DLD1 (cell line): ENCODE measurements around the gene SSH2.
"Not testable (repeated sequence)": the region's sequence is repeated elsewhere in the genome, so short reads cannot be mapped to it uniquely, and the experiment has no call there.

Experiments
- in situ Hi-C: cut with HindIII; loops from 2 replicates; pipeline ENCODE4 v1.10.0; 2017; ENCODE audit warnings: low sequenced_read_pairs

The SSH2 gene

DNA sequence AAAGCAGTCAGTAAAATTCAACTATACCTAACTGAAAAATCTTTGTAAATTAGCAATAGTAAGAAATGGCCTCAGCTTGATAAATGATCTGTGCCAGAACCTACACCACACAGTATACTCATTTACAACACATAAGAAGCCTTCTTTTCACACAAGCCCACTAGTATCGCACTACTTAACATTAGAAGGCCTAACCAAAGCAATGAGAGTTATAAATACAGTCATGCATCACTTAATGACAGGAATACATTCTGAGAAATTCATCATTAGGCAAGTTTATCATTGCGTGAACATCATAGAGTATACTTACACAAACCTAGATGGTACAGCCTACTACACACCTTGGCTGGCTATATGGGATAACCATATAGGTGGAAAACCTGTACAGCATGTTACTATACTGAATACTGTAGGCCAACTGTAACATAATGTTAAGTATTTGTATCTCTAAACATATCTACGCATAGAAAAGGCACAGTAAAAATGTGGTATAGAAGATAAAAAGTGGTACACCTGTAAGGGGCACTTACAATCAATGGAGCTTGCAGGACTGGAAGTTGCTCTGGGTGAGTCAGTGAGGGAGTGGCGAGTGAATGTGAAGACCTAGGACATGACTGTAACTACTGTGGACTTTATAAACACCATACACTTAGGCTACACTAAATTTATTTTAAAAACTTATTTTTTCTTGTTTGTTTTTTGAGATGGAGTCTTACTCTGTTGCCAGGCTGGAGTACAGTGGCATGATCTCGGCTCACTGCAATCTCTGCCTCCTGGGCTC lies 180.8 kb downstream of the SSH2 start:
- in situ Hi-C loops = no loop called here

DNA sequence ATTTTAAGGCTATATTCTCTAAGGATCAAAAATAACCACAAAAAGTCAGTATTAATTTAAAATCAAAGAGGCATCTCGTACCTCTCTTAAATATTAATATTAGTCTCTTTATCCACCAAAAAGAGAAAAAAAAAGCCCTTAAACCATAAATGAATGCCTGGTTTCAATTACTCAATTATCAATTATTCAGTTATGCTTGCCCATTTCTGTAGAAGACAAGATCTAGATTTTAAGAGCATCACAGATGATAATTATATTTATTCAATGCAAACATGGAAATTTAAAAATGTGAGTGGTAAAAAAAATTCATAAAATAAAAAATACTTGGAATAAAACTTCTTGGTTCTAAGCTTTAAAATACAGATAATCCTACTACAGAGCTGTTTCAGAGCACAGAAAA lies 181.6 kb downstream of the SSH2 start:
- in situ Hi-C loops = no loop called here

DNA sequence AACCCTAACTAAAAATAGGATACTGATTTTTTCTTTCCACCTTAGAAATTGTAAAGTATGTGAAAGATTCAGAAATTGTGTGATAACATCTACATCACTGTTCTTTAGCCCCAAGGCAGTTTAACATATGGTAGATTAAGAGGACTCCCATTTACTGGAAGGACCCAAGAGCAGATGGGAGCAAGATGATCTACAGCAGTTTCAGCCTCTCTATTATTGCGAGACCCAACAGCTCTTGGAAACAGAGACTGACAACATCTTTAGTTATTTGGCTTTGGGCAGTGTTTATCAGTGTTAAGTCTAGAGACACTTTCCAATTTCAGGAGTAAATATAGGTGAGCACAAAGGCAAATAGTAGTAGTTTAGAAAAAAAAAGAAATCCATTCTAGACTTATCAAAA lies 182.4 kb downstream of the SSH2 start:
- in situ Hi-C loops = no loop called here

DNA sequence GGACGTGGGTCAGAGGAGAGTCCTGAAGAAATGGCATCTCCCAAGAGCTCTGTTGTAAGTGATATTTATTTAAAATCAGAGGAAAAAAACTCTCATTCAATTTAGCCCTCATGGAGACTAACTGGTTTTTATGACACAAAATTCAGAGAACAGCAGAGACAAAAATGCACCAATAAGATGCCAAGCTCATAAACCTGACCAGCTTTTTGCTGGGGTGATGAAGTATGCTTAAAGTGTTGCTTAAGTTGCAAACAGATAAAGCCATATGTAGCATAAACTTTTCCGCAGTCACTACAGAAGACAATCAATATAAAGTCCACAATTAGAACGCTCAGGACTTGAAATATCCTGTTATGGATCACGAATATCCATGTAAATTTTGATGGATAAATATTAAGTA lies 183.4 kb downstream of the SSH2 start:
- in situ Hi-C loops = no loop called here

DNA sequence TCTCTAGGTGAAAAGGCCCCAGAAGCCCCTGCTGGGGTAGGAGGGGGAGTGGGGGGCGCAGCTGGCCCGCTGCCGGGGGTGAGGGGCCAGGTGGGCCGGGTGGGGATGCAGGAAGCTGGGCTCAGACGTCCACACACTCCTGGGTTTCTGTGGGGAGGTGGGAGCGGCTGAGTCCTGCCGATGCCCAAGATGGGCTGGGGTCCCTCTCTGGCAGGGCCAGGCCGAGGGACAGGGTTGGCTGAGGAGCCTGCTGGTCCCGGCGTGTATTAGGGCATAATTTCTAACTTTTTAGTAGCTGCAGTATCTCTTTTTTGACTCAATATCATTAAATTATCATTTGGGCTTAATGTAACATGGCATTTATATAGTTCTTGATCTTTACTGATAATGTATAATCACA lies 185.9 kb downstream of the SSH2 start:
- in situ Hi-C loops = no loop called here

DNA sequence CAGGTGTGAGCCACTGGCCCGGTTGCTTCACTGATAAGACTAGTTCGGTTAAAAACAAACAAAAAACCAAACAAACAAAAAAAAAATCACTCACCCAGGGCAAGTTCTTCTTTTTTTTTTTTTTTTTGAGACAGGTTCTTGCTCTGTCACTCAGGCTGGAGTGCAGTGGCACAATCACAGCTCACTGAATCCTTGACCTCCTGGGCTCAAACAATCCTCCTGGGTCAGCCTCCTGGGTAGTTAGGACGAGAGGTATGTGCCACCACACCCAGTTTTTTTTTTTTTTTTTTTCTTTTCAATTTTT lies 187.9 kb downstream of the SSH2 start:
- in situ Hi-C loops = no loop called here

DNA sequence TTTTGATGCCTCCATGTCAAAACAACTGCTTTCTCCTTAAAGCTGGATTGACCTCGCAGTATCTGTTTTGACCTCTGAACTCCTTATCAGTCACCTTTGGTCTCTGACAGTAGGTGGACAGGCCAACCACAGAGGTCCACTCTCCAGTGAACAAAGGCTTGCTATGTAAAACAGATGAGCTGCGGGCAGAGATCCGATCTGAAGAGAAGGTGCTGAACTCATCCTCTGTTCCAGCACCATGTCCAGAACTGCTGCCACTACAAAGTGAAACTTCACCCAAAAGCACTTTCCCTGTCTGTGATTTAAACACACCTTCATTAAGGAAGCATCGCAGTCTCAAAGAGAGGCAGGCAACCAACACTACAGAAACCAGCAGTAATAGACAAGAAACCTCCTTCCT lies 190.0 kb downstream of the SSH2 start:
- in situ Hi-C loops = no loop called here

DNA sequence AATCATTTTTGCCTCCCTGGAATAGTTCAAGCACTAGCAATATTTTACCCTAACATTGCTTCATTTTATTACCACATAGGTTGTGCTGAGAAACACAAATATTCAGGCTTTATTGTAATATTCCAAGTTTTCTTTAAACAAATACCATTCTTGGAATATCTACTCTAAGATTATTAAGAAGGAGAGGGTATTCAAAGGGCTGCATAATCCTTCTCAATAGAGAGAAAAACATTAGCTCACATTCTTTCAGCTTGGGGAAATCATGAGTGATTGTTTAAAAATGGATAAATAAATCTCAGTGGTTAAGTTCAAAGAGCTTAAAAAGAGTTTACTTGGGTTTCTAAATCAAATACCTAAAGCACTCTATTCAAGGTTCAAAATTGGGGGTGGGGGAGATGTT lies 195.4 kb downstream of the SSH2 start:
- in situ Hi-C loops = no loop called here

DNA sequence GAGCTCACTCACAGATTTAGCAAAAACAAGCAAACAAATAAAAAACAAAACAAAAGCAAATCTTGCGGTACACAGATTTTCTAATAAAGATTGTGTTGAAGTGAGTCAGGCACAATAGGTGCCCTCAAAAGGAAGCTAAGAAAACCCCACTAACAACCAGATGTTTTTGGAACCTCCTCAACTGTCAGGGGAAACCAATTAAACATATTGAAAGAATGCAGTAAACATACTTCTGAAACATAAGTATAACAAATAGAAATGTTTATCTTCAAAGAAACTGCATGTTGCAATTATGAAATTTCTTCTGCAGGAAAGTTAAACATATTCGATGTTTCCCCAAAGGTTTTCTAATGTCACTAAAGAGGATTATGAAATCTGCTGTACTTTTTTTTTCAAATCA lies 196.9 kb downstream of the SSH2 start:
- in situ Hi-C loops = no loop called here

DNA sequence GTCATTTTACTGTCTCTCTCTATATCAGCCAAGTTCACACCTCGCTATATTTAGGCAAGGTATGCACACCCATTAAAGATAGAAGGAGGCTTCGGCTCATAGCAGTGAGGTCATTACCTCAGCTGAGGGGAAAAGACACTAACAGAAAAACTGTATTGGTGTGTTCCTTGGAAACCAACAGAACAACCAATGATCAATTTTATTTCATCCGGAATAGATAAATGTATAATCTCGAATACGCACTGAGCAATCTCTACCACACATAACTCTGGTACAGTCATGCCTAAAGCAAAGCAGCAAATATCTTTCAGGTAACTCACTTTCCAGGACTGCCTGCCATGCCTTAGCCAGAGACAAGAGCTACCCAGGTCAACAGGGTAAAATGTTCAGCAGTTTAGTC lies 197.4 kb downstream of the SSH2 start:
- in situ Hi-C loops = no loop called here

DNA sequence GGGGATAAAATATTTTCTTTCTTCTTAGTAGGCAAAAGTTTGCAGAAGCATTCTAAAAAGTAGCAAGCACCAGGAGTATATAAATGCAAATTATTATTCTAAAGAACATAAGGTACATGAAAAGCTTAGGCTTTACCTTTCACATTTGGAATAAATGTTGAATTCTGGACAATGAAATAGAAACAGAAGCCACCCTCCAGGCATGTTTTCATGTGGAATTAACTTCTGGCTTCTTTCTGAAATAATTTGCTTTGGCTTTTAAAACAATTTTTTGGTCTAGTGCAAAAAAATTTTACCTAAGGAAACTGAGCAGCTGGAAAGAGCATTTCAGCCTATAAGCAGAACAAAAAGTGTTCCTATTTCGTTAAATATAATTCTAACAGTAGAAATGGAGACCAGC lies 197.8 kb downstream of the SSH2 start:
- in situ Hi-C loops = no loop called here

DNA sequence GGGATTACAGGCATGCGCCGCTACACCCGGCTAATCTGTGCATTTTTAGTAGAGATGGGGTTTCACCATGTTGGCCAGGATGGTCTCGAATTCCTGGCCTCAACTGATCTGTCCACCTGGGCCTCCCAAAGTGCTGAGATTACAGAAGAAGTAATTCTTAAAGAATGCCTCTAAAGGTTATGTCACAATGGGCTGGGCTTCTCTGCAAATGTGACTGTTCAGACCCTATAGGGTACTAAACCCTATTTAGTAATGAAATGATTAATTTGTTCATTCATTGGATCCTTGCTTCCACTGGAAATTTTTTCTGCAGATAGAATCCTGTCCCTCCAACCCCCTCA lies 198.5 kb downstream of the SSH2 start:
- in situ Hi-C loops = no loop called here

DNA sequence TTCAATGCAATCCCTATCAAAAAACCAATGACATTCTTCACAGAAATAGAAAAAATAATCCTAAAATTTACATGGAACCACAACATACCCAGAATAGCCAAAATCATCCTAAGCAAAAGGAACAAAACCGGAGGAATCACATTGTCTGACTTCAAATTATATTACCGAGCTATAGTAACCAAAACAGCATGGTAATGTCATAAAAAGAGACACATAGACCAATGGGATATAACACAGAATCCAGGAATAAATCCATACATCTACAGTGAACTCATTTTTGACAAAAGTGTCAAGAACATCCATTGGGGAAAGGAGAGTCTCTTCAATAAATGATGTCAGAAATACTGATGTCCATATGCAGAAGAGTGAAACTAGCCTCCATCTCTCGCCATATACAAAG lies 201.5 kb downstream of the SSH2 start:
- in situ Hi-C loops = no loop called here

DNA sequence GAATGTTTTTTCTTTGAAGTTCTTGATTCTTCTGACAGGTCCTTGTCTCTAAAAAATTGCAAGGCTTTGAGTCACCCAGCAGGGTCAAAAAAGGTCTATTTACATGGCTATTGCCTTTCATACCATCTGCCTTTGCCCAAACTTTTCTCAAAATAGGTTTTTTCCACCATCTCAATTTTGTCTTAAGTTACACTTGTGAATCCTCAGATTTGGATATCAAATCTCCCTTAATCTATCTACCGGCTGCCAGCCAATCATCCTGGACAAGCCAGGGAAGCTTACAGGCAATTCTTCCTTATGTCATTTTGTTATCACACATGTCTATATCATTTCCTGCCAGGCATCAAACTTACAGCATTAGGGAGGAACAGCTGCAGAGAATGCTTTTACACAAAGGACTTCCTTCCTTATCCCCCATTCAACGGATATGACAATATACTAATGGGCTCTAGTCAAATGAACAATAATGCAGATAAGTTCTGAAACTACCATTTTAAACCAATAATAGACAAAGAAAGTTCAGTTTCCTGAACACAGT lies 203.2 kb downstream of the SSH2 start:
- in situ Hi-C loops = no loop called here

DNA sequence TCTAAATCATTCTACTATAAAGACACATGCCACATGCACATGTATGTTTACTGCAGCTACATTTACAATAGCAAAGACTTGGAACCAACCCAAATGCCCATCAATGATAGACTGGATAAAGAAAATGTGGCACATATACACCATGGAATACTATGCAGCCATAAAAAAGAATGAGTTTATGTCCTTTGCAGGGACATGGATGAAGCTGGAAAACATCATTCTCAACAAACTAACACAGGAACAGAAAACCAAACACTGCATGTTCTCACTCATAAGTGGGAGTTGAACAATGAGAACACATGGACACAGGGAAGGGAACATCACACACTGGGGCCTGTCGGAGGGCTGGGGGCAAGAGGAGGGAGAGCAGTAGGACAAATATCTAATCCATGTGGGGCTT lies 204.6 kb downstream of the SSH2 start:
- in situ Hi-C loops = not testable (repeated sequence)

DNA sequence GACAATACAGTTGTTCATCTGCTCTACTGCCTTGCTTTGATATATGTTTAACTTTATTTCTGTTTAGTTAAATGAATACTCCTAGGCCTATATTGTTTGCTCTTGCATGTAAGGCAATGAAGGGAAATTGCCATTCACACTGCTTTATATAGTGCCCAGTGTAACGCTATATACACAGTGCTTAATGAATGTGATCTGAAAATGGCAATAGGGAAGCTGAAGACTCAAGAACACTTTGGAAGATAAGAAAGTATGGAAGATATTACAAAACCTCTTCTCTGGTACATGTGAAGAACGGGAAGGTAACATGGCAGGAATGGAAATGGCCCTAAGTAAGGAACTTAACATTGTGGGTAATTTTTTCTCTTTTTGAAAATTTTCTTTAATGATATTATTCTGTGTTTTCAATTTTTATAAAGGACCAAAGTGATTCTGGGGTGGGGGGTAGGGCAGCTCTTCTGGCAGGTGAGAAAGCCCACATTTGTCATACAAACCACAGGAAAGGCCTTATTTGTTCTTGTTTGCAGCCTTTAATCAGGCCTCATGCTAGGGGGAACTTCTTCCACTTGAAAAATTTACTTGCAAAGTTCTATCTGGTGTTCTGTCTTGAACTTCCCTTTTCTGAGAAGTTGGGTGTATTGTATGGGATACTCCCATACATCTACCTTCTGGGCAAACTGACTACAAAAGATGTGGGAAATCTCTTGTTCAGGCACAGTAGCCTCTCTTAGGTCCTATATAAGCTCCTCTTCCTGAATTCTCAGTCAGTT lies 206.6 kb downstream of the SSH2 start:
- in situ Hi-C loops = no loop called here

DNA sequence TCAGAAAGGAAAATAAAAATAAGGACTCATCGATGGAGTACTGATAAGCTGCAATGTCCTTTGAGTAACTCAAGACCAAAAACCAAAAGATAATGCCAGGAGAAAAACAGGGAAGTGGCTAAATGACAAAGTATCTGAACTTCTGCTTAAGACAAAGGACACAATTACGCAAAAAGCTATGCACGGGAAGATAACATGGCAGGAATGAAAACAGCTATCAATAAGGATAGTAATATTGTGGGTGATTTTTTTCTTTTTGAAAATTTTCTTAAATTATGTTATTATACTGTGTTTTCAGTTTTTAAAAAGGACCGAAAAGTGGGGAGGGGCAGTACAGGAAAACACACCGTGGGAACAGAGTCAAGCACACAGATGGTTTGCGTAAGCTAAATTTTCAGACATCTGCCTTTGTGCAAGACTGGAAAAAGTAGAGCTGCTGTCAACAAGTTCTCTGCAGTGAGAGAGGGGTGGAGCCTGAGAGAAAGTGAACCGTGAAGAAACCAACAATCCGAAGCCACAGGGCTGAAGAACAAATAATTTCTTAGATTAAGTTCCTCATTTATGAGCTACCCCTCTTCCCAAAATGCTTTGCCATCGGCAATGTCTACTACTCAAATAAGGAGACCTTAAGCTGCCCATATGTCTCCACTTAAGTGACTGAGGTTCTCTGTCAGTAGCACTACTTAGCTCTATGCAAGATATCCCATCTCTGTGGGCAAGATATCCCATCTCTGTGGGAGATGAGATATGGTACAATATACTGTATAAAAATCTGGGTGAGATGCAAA lies 207.4 kb downstream of the SSH2 start:
- in situ Hi-C loops = no loop called here

DNA sequence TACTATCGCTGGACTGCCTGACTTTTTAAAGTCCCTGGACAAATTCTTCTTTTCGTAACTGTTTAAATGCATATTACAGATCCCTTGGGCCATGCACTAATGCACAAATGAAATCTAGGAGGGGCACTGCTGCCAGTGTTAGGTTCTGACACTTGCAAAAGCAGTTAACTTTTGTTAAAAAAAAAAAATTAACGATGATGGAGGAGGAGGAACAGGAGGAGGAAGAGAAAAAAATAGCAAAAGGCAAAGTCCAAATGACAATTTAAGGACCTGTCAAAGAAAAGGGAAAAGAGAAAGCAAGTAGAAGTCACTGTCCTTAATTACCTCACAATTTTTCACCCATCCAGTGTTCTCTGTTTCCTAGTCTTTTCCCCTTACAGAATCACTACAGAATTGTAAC lies 209.5 kb downstream of the SSH2 start:
- in situ Hi-C loops = no loop called here

DNA sequence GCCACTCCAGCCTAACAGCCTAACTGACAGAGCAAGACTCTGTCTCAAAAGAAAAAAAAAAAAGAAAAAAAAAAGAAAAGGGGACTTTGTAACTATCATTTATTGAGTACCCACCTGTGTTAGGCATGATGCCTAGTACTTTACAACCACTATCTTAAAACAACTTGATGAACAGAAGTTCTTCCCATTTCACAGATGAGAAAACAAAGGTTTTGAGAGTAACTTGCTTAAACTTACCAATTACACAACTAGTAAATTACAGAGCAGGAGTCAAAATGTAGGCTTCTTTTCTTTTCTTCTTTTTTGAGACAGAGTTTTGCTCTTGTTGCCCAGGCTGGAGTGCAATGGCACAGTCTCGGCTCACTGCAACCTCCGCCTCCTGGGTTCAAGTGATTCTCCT lies 210.6 kb downstream of the SSH2 start:
- in situ Hi-C loops = no loop called here

DNA sequence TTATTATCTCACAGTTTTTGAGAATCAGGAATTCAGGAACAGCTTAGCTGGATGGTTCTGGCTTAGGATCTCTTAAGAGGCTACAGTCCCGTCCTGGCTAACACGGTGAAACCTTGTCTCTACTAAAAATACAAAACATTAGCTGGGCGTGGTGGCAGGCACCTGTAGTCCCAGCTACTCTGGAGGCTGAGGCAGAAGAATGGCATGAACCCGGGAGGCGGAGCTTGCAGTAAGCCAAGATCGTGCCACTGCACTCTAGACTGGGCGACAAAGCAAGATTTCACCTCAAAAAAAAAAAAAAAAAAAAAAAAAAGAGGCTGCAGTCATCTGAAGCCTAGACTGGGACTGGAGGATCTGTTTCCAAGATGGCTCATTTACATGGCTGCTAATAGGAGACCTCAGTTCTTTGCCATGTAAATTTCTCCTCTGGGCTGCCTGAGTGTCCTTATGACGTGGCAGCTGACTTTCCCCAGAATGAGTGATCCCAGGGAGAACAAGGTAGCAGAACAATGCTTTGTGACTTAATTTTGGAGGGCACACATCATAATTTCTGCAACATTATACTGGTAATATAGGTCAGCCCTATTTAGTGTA lies 211.5 kb downstream of the SSH2 start:
- in situ Hi-C loops = no loop called here

DNA sequence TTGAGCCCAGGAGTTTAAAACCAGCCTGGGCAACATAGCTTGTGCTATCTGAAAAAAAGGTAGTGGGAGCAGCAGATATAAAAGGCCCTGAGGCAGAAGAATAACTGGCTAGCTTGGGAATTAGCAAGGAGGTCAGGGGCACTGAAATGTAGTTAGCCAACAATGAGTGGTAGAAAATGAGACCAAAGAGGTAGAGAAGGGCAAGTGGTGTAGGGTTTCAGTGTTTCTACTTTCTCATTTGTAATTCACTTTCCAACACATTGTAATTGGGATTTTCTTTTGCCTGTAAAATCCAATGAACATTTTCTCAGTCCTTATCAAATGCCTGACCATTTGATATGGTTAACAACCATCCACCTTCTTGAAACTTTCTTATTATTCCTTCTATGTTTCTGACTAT lies 212.2 kb downstream of the SSH2 start:
- in situ Hi-C loops = no loop called here
